IMR-90 (cell line): ENCODE results near the gene RAB40A. TPM values are rescaled to one million over a fixed set of nuclear protein-coding genes. Genes with fewer than 3 reads are reported as not detected.

Experiments
- ATAC-seq: fragments of 200-7000 bp; cut with Tn5 transposase; 2 replicates; pipeline ENCODE4 v1.9.1; 2020; ENCODE audit warnings: low read depth, mild to moderate bottlenecking, moderate library complexity
- BruUV-seq: library from RNA; stranded (reverse); fragments of 400-500 nt; replicated peaks from 2 replicates; lab custom pipeline; 2021; lab: Mats Ljungman, UMichigan
- CTCF ChIA-PET: fragments of 300-600 bp; formaldehyde crosslinking; extraction: SDS; loops from one replicate; lab custom pipeline; 2021; ENCODE audit warnings: antibody characterized with exemption; lab: Yijun Ruan, JAX
- POLR2A ChIA-PET: fragments of 300-600 bp; sonication (Branson Sonifier 250); formaldehyde crosslinking; loops from one replicate; lab custom pipeline; 2022; ENCODE audit warnings: antibody characterized with exemption; ENCODE audit not compliant: unreplicated experiment; lab: Charles Lee
- DNase-seq: peaks from one replicate; pipeline ENCODE4 v3.0.0; 2013
- H2AFZ ChIP-seq: replicated peaks from 2 replicates; pipeline ENCODE3; 2013; ENCODE audit warnings: low read length, mild to moderate bottlenecking; ENCODE audit not compliant: poor library complexity
- H2AK5ac ChIP-seq: 2 replicates; pipeline ENCODE4 v1.6.1; 2013; ENCODE audit warnings: low read depth, low read length, inconsistent platforms
- H2AK9ac ChIP-seq: replicated peaks from 2 replicates; pipeline ENCODE3; 2013; ENCODE audit warnings: mild to moderate bottlenecking, low read depth, low read length, moderate library complexity; ENCODE audit not compliant: poor library complexity
- H2BK120ac ChIP-seq: 2 replicates; pipeline ENCODE4 v1.6.1; 2013; ENCODE audit warnings: low read depth, low read length, inconsistent platforms
- H2BK15ac ChIP-seq: 3 replicates; pipeline ENCODE4 v1.6.1; 2013; ENCODE audit warnings: low read depth, low read length, inconsistent platforms
- H2BK20ac ChIP-seq: 2 replicates; pipeline ENCODE4 v1.6.1; 2013; ENCODE audit warnings: low read depth, mild to moderate bottlenecking, inconsistent platforms, low read length, moderate library complexity
- H2BK5ac ChIP-seq: 2 replicates; pipeline ENCODE4 v1.6.1; 2013; ENCODE audit warnings: mild to moderate bottlenecking, low read depth, low read length, inconsistent platforms; ENCODE audit not compliant: poor library complexity, severe bottlenecking
- H3K14ac ChIP-seq: replicated peaks from 2 replicates; pipeline ENCODE4 v1.6.1; 2013; ENCODE audit warnings: low read depth, low read length, inconsistent platforms
- H3K18ac ChIP-seq: 2 replicates; pipeline ENCODE4 v1.6.1; 2013; ENCODE audit warnings: low read depth, low read length, control low read depth
- H3K23ac ChIP-seq: 2 replicates; pipeline ENCODE4 v1.6.1; 2013; ENCODE audit warnings: low read depth, low read length, inconsistent platforms
- H3K27ac ChIP-seq: 2 replicates; pipeline ENCODE4 v1.5.1; 2013; ENCODE audit warnings: mild to moderate bottlenecking, control low read depth, low read length; ENCODE audit not compliant: insufficient read depth
- H3K27me3 ChIP-seq: 2 replicates; pipeline ENCODE4 v1.6.1; 2013; ENCODE audit warnings: low read length; ENCODE audit not compliant: control insufficient read depth, insufficient read depth
- H3K36me3 ChIP-seq: 2 replicates; pipeline ENCODE4 v1.6.1; 2013; ENCODE audit warnings: low read length, mixed read lengths; ENCODE audit not compliant: control insufficient read depth, insufficient read depth
- H3K4ac ChIP-seq: 2 replicates; pipeline ENCODE4 v1.6.1; 2013; ENCODE audit warnings: low read depth, low read length, inconsistent platforms
- H3K4me1 ChIP-seq: 2 replicates; pipeline ENCODE4 v1.6.1; 2013; ENCODE audit warnings: low read length, mixed read lengths; ENCODE audit not compliant: control insufficient read depth, insufficient read depth
- H3K4me2 ChIP-seq: 2 replicates; pipeline ENCODE4 v1.6.1; 2013; ENCODE audit warnings: low read depth, mild to moderate bottlenecking, control low read depth, low read length, moderate library complexity
- H3K4me3 ChIP-seq: 2 replicates; pipeline ENCODE4 v1.5.1; 2013; ENCODE audit warnings: low read depth, mild to moderate bottlenecking, control low read depth, low read length, moderate library complexity; ENCODE audit not compliant: insufficient read depth
- H3K56ac ChIP-seq: 2 replicates; pipeline ENCODE4 v1.6.1; 2013; ENCODE audit warnings: low read length, inconsistent platforms; ENCODE audit not compliant: insufficient read depth; ENCODE audit errors: extremely low read depth
- H3K79me1 ChIP-seq, 2 experiments: 2 replicates each; pipeline ENCODE4 v1.6.1; 2013; ENCODE audit warnings: low read length in 2 of 2, inconsistent platforms in 1 of 2, low read depth in 1 of 2
- H3K9ac ChIP-seq: 2 replicates; pipeline ENCODE4 v1.6.1; 2013; ENCODE audit warnings: low read depth, low read length, control low read depth
- H3K9me1 ChIP-seq: 2 replicates; pipeline ENCODE4 v1.6.1; 2013; ENCODE audit warnings: low read length, inconsistent platforms; ENCODE audit not compliant: insufficient read depth
- H3K9me3 ChIP-seq: 2 replicates; pipeline ENCODE4 v1.6.1; 2013; ENCODE audit warnings: low read length; ENCODE audit not compliant: control insufficient read depth, insufficient read depth
- H4K20me1 ChIP-seq: 2 replicates; pipeline ENCODE4 v1.6.1; 2013; ENCODE audit warnings: low read length, inconsistent platforms; ENCODE audit not compliant: insufficient read depth
- H4K5ac ChIP-seq: 2 replicates; pipeline ENCODE4 v1.6.1; 2013; ENCODE audit warnings: mild to moderate bottlenecking, low read depth, low read length, control low read depth
- H4K8ac ChIP-seq, 2 experiments: 2 replicates each; pipeline ENCODE4 v1.6.1; 2013; ENCODE audit warnings: low read depth in 2 of 2, low read length in 2 of 2, control low read depth in 1 of 2, inconsistent platforms in 1 of 2
- H4K91ac ChIP-seq: 2 replicates; pipeline ENCODE4 v1.6.1; 2013; ENCODE audit warnings: low read depth, low read length, inconsistent platforms; ENCODE audit not compliant: insufficient read depth
- BHLHE40 ChIP-seq: fragments of 150-350 bp; IDR thresholded peaks from 2 replicates; pipeline ENCODE4 v1.6.1; 2016; ENCODE audit warnings: mild to moderate bottlenecking, low read depth, low read length
- CEBPB ChIP-seq: IDR thresholded peaks from 2 replicates; pipeline ENCODE4 v1.6.1; 2012; ENCODE audit warnings: low read depth, low read length, improper control_type of control experiment
- CHD1 ChIP-seq: IDR thresholded peaks from 2 replicates; pipeline ENCODE4 v1.6.1; 2012; ENCODE audit warnings: low read depth, low read length, improper control_type of control experiment
- ELK1 ChIP-seq: fragments of 150-350 bp; IDR thresholded peaks from 2 replicates; pipeline ENCODE4 v1.6.1; 2016; ENCODE audit warnings: low read depth, mild to moderate bottlenecking, low read length, moderate library complexity, borderline replicate concordance
- FOS ChIP-seq: fragments of 150-350 bp; IDR thresholded peaks from 2 replicates; pipeline ENCODE4 v1.6.1; 2016; ENCODE audit warnings: low read depth, low read length
- MAZ ChIP-seq: IDR thresholded peaks from 2 replicates; pipeline ENCODE4 v1.6.1; 2012; ENCODE audit warnings: low read depth, mild to moderate bottlenecking, low read length, improper control_type of control experiment, moderate library complexity, borderline replicate concordance
- MXI1 ChIP-seq: IDR thresholded peaks from 2 replicates; pipeline ENCODE4 v1.6.1; 2012; ENCODE audit warnings: low read depth, mild to moderate bottlenecking, low read length, moderate library complexity, borderline replicate concordance
- NFE2L2 ChIP-seq: fragments of 150-350 bp; IDR thresholded peaks from 2 replicates; pipeline ENCODE4 v1.6.1; 2016; ENCODE audit warnings: low read depth, mild to moderate bottlenecking, low read length
- POLR2A ChIP-seq: IDR thresholded peaks from 2 replicates; pipeline ENCODE4 v1.6.1; 2012; ENCODE audit warnings: mild to moderate bottlenecking, low read depth, low read length
- RAD21 ChIP-seq: IDR thresholded peaks from 2 replicates; pipeline ENCODE4 v1.6.1; 2012; ENCODE audit warnings: low read length, improper control_type of control experiment
- RCOR1 ChIP-seq: IDR thresholded peaks from 2 replicates; pipeline ENCODE4 v1.6.1; 2012; ENCODE audit warnings: mild to moderate bottlenecking, low read length, improper control_type of control experiment; ENCODE audit not compliant: insufficient replicate concordance
- SMC3 ChIP-seq: fragments of 150-350 bp; IDR thresholded peaks from 2 replicates; pipeline ENCODE4 v1.6.1; 2016; ENCODE audit warnings: low read depth, mild to moderate bottlenecking, antibody characterized with exemption, low read length, moderate library complexity
- USF2 ChIP-seq: fragments of 150-350 bp; IDR thresholded peaks from 2 replicates; pipeline ENCODE4 v1.6.1; 2017; ENCODE audit warnings: mild to moderate bottlenecking, antibody characterized with exemption, low read length, low read depth
- WGBS, 2 experiments: methylation state at CpG; one replicate each; pipeline versions ENCODE4 v1.1.5 to v1.1.7; 2013; ENCODE audit warnings: missing lambda C conversion rate in 2 of 2; ENCODE audit not compliant: insufficient read length in 1 of 2; ENCODE audit errors: extremely low coverage in 2 of 2; 5-methylcytosine and 5-hydroxymethylcytosine counted together
- dilution Hi-C: fragments of 300-500 bp; cut with HindIII; formaldehyde crosslinking; loops from one replicate; pipeline ENCODE4 v1.14.3; 2018; ENCODE audit warnings: low sequenced_read_pairs; ENCODE audit not compliant: unreplicated experiment
- in situ Hi-C: fragments of 300-500 bp; cut with MboI; formaldehyde crosslinking; loops from 3 replicates; pipeline ENCODE4 v1.14.3; 2019; ENCODE audit warnings: low sequenced_read_pairs, inconsistent platforms, mixed read lengths
- intact Hi-C: fragments of 100-400 bp; cut with micrococcal nuclease; formaldehyde crosslinking; loops from 2 replicates; pipeline ENCODE4 v1.10.0; 2022
- polyA plus RNA-seq, 3 experiments: library from polyadenylated mRNA; depleted of rRNA; stranded (reverse); fragments of >200 nt; gene quantifications; 2 replicates each; pipeline ENCODE4 v1.2.3, GENCODE V29; 2012; ENCODE audit warnings: low replicate concordance in 1 of 3
- total RNA-seq: library from RNA; depleted of rRNA; stranded (reverse); fragments of >200 nt; gene quantifications from 2 replicates; pipeline ENCODE4 v1.2.3, GENCODE V29; 2012

RAB40A gene
- total and polyA plus RNA-seq, 2 of the 4 experiments (the other 2 are of a cell fraction), result under 0.01 to 0.26 TPM

- dilution Hi-C loops, result no loop called here
- Histone ChIP-seq H4K8ac (no peak overlapping the region), H3K27ac (no peak overlapping the region), H2BK5ac (no peak overlapping the region), H3K9ac (no peak overlapping the region), H2AFZ (no peak overlapping the region), H3K4ac (no peak overlapping the region), H3K79me1 (no peaks in the 10 kb centered on the region), H3K4me1 (no peaks in the 10 kb centered on the region), H3K9me3 (no peaks in the 10 kb centered on the region), H2AK5ac (no peak overlapping the region), H3K14ac (no peak overlapping the region), H3K18ac (no peak overlapping the region), H3K56ac (no peak overlapping the region), H2AK9ac (no peak overlapping the region), H3K36me3 (no peaks in the 10 kb centered on the region), H3K4me2 (no peak overlapping the region), H3K23ac (no peak overlapping the region), H3K27me3 (no peaks in the 10 kb centered on the region), H4K5ac (no peak overlapping the region), H4K91ac (no peak overlapping the region), H2BK20ac (no peak overlapping the region), H4K20me1 (no peaks in the 10 kb centered on the region), H3K9me1 (no peaks in the 10 kb centered on the region), H2BK15ac (no peak overlapping the region), H3K4me3 (no peak overlapping the region), H2BK120ac (no peak overlapping the region)
- intact Hi-C loops, result no loop called here
- ATAC-seq (no peak), DNase-seq (no peak)
- TF ChIP-seq USF2 (no peak), MAZ (no peak), RAD21 (no peak), POLR2A (no peak), CHD1 (no peak), CEBPB (no peak), ELK1 (no peak), BHLHE40 (no peak), SMC3 (no peak), NFE2L2 (no peak), FOS (no peak), RCOR1 (no peak), MXI1 (no peak)
- 100% methylated on average over 1 of the region's 3 CpGs; no CpG with 5 or more reads in 1 of the 2 experiments for WGBS, 2 experiments
- POLR2A ChIA-PET, result no interaction called here
- in situ Hi-C loops, result loop anchor here (25.0 kb wide), 1 partner anchor 587 kb away; no protein-coding TSS in a partner anchor
- CTCF ChIA-PET, result interaction anchor here (0.9 to 1.2 kb wide), 2 partner anchors 23 to 137 kb away, joined by 3 to 5 read pairs; no protein-coding TSS in a partner anchor
- no TSS peak for BruUV-seq
Measured at GRCh38 chrX:103549916-103550315, 30.6 kb upstream of the RAB40A start.
